Smooth muscle cell (in vitro differentiated cells): ENCODE data around the gene WWC2. TPM values are rescaled to one million over a fixed set of nuclear protein-coding genes. Genes with fewer than 3 reads are reported as not detected.

Experiments used
- DNase-seq: peaks from one replicate; lab custom pipeline; 2025; ENCODE audit not compliant: unreplicated experiment; lab: John Stamatoyannopoulos, UW
- H2AFZ ChIP-seq: fragments of 200-600 bp; sonication (generic); 2 replicates; pipeline ENCODE4 v1.6.0; 2016; ENCODE audit warnings: antibody characterized with exemption, low read depth, mild to moderate bottlenecking
- H3F3A ChIP-seq: fragments of 200-600 bp; sonication (generic); 2 replicates; pipeline ENCODE4 v1.6.0; 2017; ENCODE audit warnings: antibody characterized with exemption, low read depth
- H3K27ac ChIP-seq: fragments of 200-600 bp; sonication (generic); 2 replicates; pipeline ENCODE4 v1.5.1; 2016; ENCODE audit warnings: low read depth, mild to moderate bottlenecking
- H3K27me3 ChIP-seq: fragments of 200-600 bp; sonication (generic); 2 replicates; pipeline ENCODE4 v1.6.1; 2016; ENCODE audit warnings: low read depth, mild to moderate bottlenecking
- H3K36me3 ChIP-seq: fragments of 200-600 bp; sonication (generic); 2 replicates; pipeline ENCODE4 v1.5.1; 2016; ENCODE audit warnings: low read depth
- H3K4me1 ChIP-seq: fragments of 200-600 bp; sonication (generic); 2 replicates; pipeline ENCODE4 v1.5.1; 2016; ENCODE audit warnings: low read depth
- H3K4me2 ChIP-seq: fragments of 200-600 bp; sonication (generic); 2 replicates; pipeline ENCODE4 v1.6.0; 2016; ENCODE audit warnings: mild to moderate bottlenecking
- H3K4me3 ChIP-seq: fragments of 200-600 bp; sonication (generic); 2 replicates; pipeline ENCODE4 v1.5.1; 2016; ENCODE audit warnings: mild to moderate bottlenecking
- H3K79me2 ChIP-seq: fragments of 200-600 bp; sonication (generic); 2 replicates; pipeline ENCODE4 v1.6.0; 2016; ENCODE audit warnings: low read depth, mild to moderate bottlenecking
- H3K9ac ChIP-seq: fragments of 200-600 bp; sonication (generic); 2 replicates; pipeline ENCODE4 v1.6.0; 2016; ENCODE audit warnings: low read depth
- H3K9me3 ChIP-seq: fragments of 200-600 bp; sonication (generic); replicated peaks from 2 replicates; pipeline ENCODE4 v1.5.1; 2016; ENCODE audit warnings: low read depth
- H4K20me1 ChIP-seq: fragments of 200-600 bp; sonication (generic); 2 replicates; pipeline ENCODE4 v1.6.0; 2016; ENCODE audit warnings: low read depth
- CTCF ChIP-seq: fragments of 200-600 bp; sonication (generic); IDR thresholded peaks from 2 replicates; pipeline ENCODE4 v1.5.1; 2017; ENCODE audit warnings: borderline replicate concordance, mild to moderate bottlenecking, antibody characterized with exemption; ENCODE audit not compliant: insufficient read depth, poor library complexity, severe bottlenecking
- WGBS: methylation state at CpG from one replicate; pipeline ENCODE4 v1.1.7; 2016; ENCODE audit warnings: low lambda C conversion rate; 5-methylcytosine and 5-hydroxymethylcytosine counted together
- polyA plus RNA-seq: library from polyadenylated mRNA; unstranded; fragments of >200 nt; fragmentation: Nextera tagmentation; extraction: Ambion mirVana; gene quantifications from 2 replicates; pipeline ENCODE4 v1.2.1, GENCODE V29; 2016
- total RNA-seq: library from RNA; depleted of rRNA; stranded (reverse); fragments of >200 nt; gene quantifications from 2 replicates; pipeline ENCODE4 v1.2.3, GENCODE V29; 2014

WWC2 gene
- total and polyA plus RNA-seq, 2 experiments from 2014 or later, result 11.2 to 13.5 TPM

- 86% methylated on average over 6 of the region's 6 CpGs for WGBS
- H3K27ac ChIP-seq, result no peak overlapping the region
- no peaks in the 10 kb centered on the region for H3K4me1 ChIP-seq
- H3K27me3 ChIP-seq, result no peaks in the 10 kb centered on the region
- no peaks in the 10 kb centered on the region for H4K20me1 ChIP-seq
- H3K9me3 ChIP-seq, result no peaks in the 10 kb centered on the region
- H3F3A ChIP-seq, result no peaks in the 10 kb centered on the region
- H2AFZ ChIP-seq, result no peak overlapping the region
- H3K79me2 ChIP-seq, result no peaks in the 10 kb centered on the region
- no peak overlapping the region for H3K4me2 ChIP-seq
- no peak for TF ChIP-seq CTCF
- no peaks in the 10 kb centered on the region for H3K36me3 ChIP-seq
- H3K4me3 ChIP-seq, result no peak overlapping the region
- DNase-seq, result no peak
- no peak overlapping the region for H3K9ac ChIP-seq
Measured at GRCh38 chr4:183300070-183300469, 201.0 kb downstream of the WWC2 start.

- Histone ChIP-seq H3K4me1 (no peaks in the 10 kb centered on the region), H2AFZ (no peak overlapping the region)
Measured at GRCh38 chr4:183300655-183301054, 201.6 kb downstream of the WWC2 start.

GRCh38 chr4:183303301-183303700 is 204.2 kb downstream of the WWC2 start:
- Histone ChIP-seq H3K79me2 (no peaks in the 10 kb centered on the region), H2AFZ (no peak overlapping the region), H3K4me2 (no peak overlapping the region), H3K27me3 (no peaks in the 10 kb centered on the region), H3K4me1 (no peaks in the 10 kb centered on the region), H3K27ac (no peak overlapping the region), H3K9me3 (no peaks in the 10 kb centered on the region), H3F3A (no peaks in the 10 kb centered on the region), H3K9ac (no peak overlapping the region), H3K4me3 (no peak overlapping the region), H3K36me3 (no peaks in the 10 kb centered on the region), H4K20me1 (no peaks in the 10 kb centered on the region)
- no peak for DNase-seq
- WGBS, result 89% methylated on average over 4 of the region's 4 CpGs
- TF ChIP-seq CTCF, result no peak

More at GRCh38 chr4:183300655-183301054, 201.6 kb downstream of the WWC2 start:
- Histone ChIP-seq H3K4me2 (no peak overlapping the region), H3K79me2 (no peaks in the 10 kb centered on the region), H3K4me3 (no peak overlapping the region), H3K27me3 (no peaks in the 10 kb centered on the region), H3F3A (no peaks in the 10 kb centered on the region), H3K9ac (no peak overlapping the region), H4K20me1 (no peaks in the 10 kb centered on the region), H3K9me3 (no peaks in the 10 kb centered on the region), H3K27ac (no peak overlapping the region), H3K36me3 (no peaks in the 10 kb centered on the region)
- no peak for TF ChIP-seq CTCF
- no peak for DNase-seq
- WGBS, result 96% methylated on average over 5 of the region's 5 CpGs

GRCh38 chr4:183304067-183304466 is 205.0 kb downstream of the WWC2 start:
- Histone ChIP-seq H3K27ac (no peak overlapping the region), H3K27me3 (no peaks in the 10 kb centered on the region), H3K36me3 (no peaks in the 10 kb centered on the region), H3K79me2 (no peaks in the 10 kb centered on the region), H3K4me1 (no peaks in the 10 kb centered on the region), H3K4me2 (no peak overlapping the region), H3K9ac (no peak overlapping the region), H4K20me1 (no peaks in the 10 kb centered on the region), H3K4me3 (no peak overlapping the region), H2AFZ (no peak overlapping the region), H3K9me3 (no peaks in the 10 kb centered on the region), H3F3A (no peaks in the 10 kb centered on the region)
- TF ChIP-seq CTCF, result no peak
- DNase-seq, result no peak
- WGBS, result 88% methylated on average over 4 of the region's 4 CpGs
